HepG2 (cell line): ENCODE results near the gene CENATAC. TPM values are rescaled to one million over a fixed set of nuclear protein-coding genes. Genes with fewer than 3 reads are reported as not detected.

ENCODE experiments used
- ATAC-seq: fragments of 200-7000 bp; cut with Tn5 transposase; 3 replicates; pipeline ENCODE4 v1.9.1; 2020; ENCODE audit warnings: mild to moderate bottlenecking, moderate library complexity
- BruUV-seq: library from RNA; stranded (reverse); fragments of 400-500 nt; replicated peaks from 2 replicates; lab custom pipeline; 2021; lab: Mats Ljungman, UMichigan
- CTCF ChIA-PET: fragments of 300-600 bp; formaldehyde crosslinking; extraction: SDS; loops from one replicate; lab custom pipeline; 2021; ENCODE audit warnings: low total read pairs, inconsistent platforms, low intra/inter-chr PET ratio; lab: Yijun Ruan, JAX
- POLR2A ChIA-PET: fragments of 350-600 bp; sonication (Branson Sonifier 250); formaldehyde crosslinking; loops from one replicate; lab custom pipeline; 2020; ENCODE audit warnings: antibody characterized with exemption, inconsistent platforms; lab: Yijun Ruan, JAX
- DNase-seq: peaks from one replicate; pipeline ENCODE4 v3.0.0-alpha.2; 2015; ENCODE audit warnings: low spot score
- FAIRE-seq: peaks from 3 replicates; lab custom pipeline; 2011; peaks lifted over from hg19 to GRCh38; lab: Jason Lieb, UNC
- H2AFZ ChIP-seq: one replicate; pipeline ENCODE4 v1.6.1; 2011; ENCODE audit warnings: low read length, inconsistent platforms
- H3K27ac ChIP-seq: fragments of 300-600 bp; 3 replicates; pipeline ENCODE4 v1.8.0; 2011; ENCODE audit warnings: mixed run types, mild to moderate bottlenecking, mixed read lengths, low read length, inconsistent platforms; ENCODE audit not compliant: insufficient read depth; ENCODE audit errors: extremely low read length
- H3K27me3 ChIP-seq, 2 experiments: fragments of 200-600 bp in 1 of 2; 2 replicates in 1 of 2; 3 replicates in 1 of 2; pipeline versions ENCODE4 v1.6.0 to v1.8.0; 2011; ENCODE audit warnings: low read length in 2 of 2, mild to moderate bottlenecking in 2 of 2, moderate library complexity in 2 of 2, inconsistent platforms in 1 of 2; ENCODE audit not compliant: insufficient read depth in 2 of 2, control insufficient read depth in 1 of 2
- H3K36me3 ChIP-seq, 2 experiments: fragments of 200-600 bp in 1 of 2; replicated peaks in 1 of 2; 2 replicates in 1 of 2; 3 replicates in 1 of 2; pipeline versions ENCODE4 v1.5.1 to v1.8.0; 2011; ENCODE audit warnings: low read length in 2 of 2, inconsistent platforms in 1 of 2; ENCODE audit not compliant: insufficient read depth in 2 of 2, control insufficient read depth in 1 of 2
- H3K4me1 ChIP-seq: 2 replicates; pipeline ENCODE4 v1.5.1; 2012; ENCODE audit warnings: low read length, inconsistent platforms; ENCODE audit not compliant: insufficient read depth
- H3K4me2 ChIP-seq: 2 replicates; pipeline ENCODE4 v1.6.0; 2011; ENCODE audit warnings: low read depth, low read length, inconsistent platforms
- H3K4me3 ChIP-seq, 3 experiments: fragments of 200-600 bp in 1 of 3; sonication (generic), shearing (Covaris generic) in 1 of 3; replicated peaks in 1 of 3; 2 replicates each; pipeline ENCODE4 v1.5.1; 2011 to 2016; ENCODE audit warnings: low read length in 3 of 3, inconsistent platforms in 2 of 3, low read depth in 2 of 3, mild to moderate bottlenecking in 2 of 3, control low read depth in 1 of 3, mixed read lengths in 1 of 3; ENCODE audit not compliant: insufficient read depth in 1 of 3
- H3K79me2 ChIP-seq: one replicate; pipeline ENCODE4 v1.6.1; 2011; ENCODE audit warnings: low read length, inconsistent platforms; ENCODE audit not compliant: insufficient read depth
- H3K9ac ChIP-seq: 2 replicates; pipeline ENCODE4 v1.6.0; 2011; ENCODE audit warnings: mild to moderate bottlenecking, low read depth, low read length, inconsistent platforms; ENCODE audit not compliant: insufficient read depth
- H3K9me3 ChIP-seq: 2 replicates; pipeline ENCODE4 v1.5.1; 2012; ENCODE audit warnings: mild to moderate bottlenecking, low read length
- H4K20me1 ChIP-seq: 2 replicates; pipeline ENCODE4 v1.6.0; 2011; ENCODE audit warnings: inconsistent platforms, mild to moderate bottlenecking, low read length, moderate library complexity; ENCODE audit not compliant: insufficient read depth
- HOXA5 ChIP-seq: sonication (generic); formaldehyde crosslinking; IDR thresholded peaks from 2 replicates; pipeline ENCODE4 v1.4.0; 2020; ENCODE audit warnings: missing genetic modification reagents
- SRSF1 ChIP-seq: fragments of 200-400 bp; formaldehyde crosslinking; optimal IDR thresholded peaks from 2 replicates; pipeline ENCODE3; 2017; ENCODE audit warnings: mild to moderate bottlenecking, low read depth, low read length, moderate library complexity
- ZNF431 ChIP-seq: sonication (generic); formaldehyde crosslinking; IDR thresholded peaks from 2 replicates; pipeline ENCODE4 v1.9.0; 2022; ENCODE audit warnings: missing genetic modification reagents, low read depth, mild to moderate bottlenecking, borderline replicate concordance
- ZNF530 ChIP-seq: sonication (generic); formaldehyde crosslinking; IDR thresholded peaks from 2 replicates; pipeline ENCODE4 v1.5.0; 2020; ENCODE audit warnings: low read depth, mild to moderate bottlenecking, missing genetic modification reagents
- ZNF547 ChIP-seq: sonication (generic); formaldehyde crosslinking; IDR thresholded peaks from 2 replicates; pipeline ENCODE4 v1.5.1; 2020; ENCODE audit warnings: mild to moderate bottlenecking, missing genetic modification reagents
- ZNF768 ChIP-seq: sonication (generic); formaldehyde crosslinking; IDR thresholded peaks from 2 replicates; pipeline ENCODE4 v1.4.0; 2020; ENCODE audit warnings: missing genetic modification reagents
- WGBS: methylation state at CpG from one replicate; pipeline ENCODE4 v1.1.6; 2017; ENCODE audit warnings: low lambda C conversion rate; 5-methylcytosine and 5-hydroxymethylcytosine counted together
- in situ Hi-C: cut with HindIII; loops from 2 replicates; pipeline ENCODE4 v1.10.0; 2017; ENCODE audit warnings: low pct_unique_long_range_greater_than_20kb; ENCODE audit not compliant: extremely low pct_ligation_motif_present
- intact Hi-C: fragments of 100-400 bp; cut with micrococcal nuclease; formaldehyde crosslinking; loops from one replicate; pipeline ENCODE4 v1.10.0; 2022; ENCODE audit not compliant: unreplicated experiment
- polyA plus RNA-seq, 8 experiments: library from polyadenylated mRNA; depleted of rRNA in 3 of 8; stranded (reverse) in 7 of 8; unstranded in 1 of 8; fragments of >200 nt; fragmentation: Illumina TruSeq in 4 of 8; extraction: Trizol in 4 of 8; gene quantifications; 2 replicates each; pipeline versions ENCODE4 v1.2.1 to v1.2.3, GENCODE V29; 2011 to 2016; ENCODE audit warnings: low read depth in 4 of 8, missing spikeins in 1 of 8, mixed read lengths in 1 of 8; ENCODE audit not compliant: insufficient read depth in 1 of 8
- total RNA-seq, 5 experiments: library from RNA; depleted of rRNA; stranded (reverse); fragments of >200 nt; fragmentation: Illumina TruSeq; extraction: Trizol; gene quantifications; 2 replicates each; pipeline ENCODE4 v1.2.3, GENCODE V29; 2016; ENCODE audit warnings: low read depth in 1 of 5
- TF ChIP-seq, protein P1 (sequence below): sonication (generic); formaldehyde crosslinking; IDR thresholded peaks from 2 replicates; pipeline ENCODE4 v1.8.0; 2022; ENCODE audit warnings: mild to moderate bottlenecking, missing genetic modification reagents; ENCODE audit not compliant: insufficient replicate concordance
- TF ChIP-seq, protein P2 (sequence below): sonication (generic); formaldehyde crosslinking; IDR thresholded peaks from 2 replicates; pipeline ENCODE4 v1.5.0; 2020; ENCODE audit warnings: mild to moderate bottlenecking, missing genetic modification reagents
- TF ChIP-seq, protein P3 (sequence below): sonication (generic); formaldehyde crosslinking; IDR thresholded peaks from 2 replicates; pipeline ENCODE4 v1.4.0; 2020; ENCODE audit warnings: mild to moderate bottlenecking, low read depth, missing genetic modification reagents

The CENATAC gene
- total and polyA plus RNA-seq, 2 of the 13 experiments (the other 11 are each of a cell fraction or from before 2014, with no cell fraction given): 21.7 to 25.0 TPM

DNA sequence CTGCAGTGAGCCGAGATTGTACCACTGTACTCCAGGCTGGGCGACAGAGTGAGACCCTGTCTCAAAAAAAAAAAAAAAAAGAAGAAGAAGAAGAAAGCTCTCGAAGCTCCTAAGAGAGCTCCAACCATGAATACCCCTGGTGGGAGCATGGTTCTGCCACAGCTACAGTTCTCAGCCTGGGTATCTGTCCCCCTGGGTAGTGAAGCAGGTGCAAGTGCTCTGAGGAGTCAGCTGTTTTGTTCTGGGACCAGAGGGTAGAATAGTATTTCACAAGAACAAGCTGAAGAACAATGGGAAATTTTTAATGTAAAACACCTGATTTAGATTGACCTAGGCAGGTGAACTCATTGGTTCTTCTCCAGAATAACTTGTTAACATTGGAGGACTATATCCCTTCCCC is 63.3 kb downstream of the CENATAC start (continued):
- TF ChIP-seq, protein P1, sequence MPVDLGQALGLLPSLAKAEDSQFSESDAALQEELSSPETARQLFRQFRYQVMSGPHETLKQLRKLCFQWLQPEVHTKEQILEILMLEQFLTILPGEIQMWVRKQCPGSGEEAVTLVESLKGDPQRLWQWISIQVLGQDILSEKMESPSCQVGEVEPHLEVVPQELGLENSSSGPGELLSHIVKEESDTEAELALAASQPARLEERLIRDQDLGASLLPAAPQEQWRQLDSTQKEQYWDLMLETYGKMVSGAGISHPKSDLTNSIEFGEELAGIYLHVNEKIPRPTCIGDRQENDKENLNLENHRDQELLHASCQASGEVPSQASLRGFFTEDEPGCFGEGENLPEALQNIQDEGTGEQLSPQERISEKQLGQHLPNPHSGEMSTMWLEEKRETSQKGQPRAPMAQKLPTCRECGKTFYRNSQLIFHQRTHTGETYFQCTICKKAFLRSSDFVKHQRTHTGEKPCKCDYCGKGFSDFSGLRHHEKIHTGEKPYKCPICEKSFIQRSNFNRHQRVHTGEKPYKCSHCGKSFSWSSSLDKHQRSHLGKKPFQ (CRISPR knock-in tag): no peak
- TF ChIP-seq, all 625 proteins: peak for 0

DNA sequence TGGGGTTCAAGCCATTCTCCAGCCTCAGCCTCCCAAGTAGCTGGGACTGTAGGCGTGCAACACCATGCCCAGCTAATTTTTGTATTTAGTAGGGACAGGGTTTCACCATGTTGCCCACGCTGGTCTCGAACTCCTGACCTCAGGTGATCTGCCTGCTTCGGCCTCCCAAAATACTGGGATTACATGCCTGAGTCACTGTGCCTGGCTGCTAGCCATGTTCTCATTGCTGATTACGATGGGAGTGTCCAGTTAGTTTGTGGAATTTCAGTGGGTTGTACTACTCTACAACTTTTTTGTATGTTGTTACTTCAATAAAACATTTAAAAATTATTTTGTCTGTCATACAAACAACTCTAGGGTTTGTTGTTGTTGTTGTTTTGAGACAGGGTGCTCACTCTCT is 64.8 kb downstream of the CENATAC start:
- Histone ChIP-seq H3K27me3 (no peaks in the 10 kb centered on the region; a peak in 1 of 5 replicates), H3K4me1 (peaks cover 23% of the 10 kb centered on the region), H3K27ac (no peak overlapping the region), H3K9ac (no peak overlapping the region), H3K79me2 (peaks cover 3% of the 10 kb centered on the region), H2AFZ (no peak overlapping the region), H3K36me3 (no peaks in the 10 kb centered on the region), H3K4me2 (no peak overlapping the region), H3K4me3 (no peak overlapping the region), H4K20me1 (no peaks in the 10 kb centered on the region), H3K9me3 (no peaks in the 10 kb centered on the region)
- in situ Hi-C loops (no loop called here), intact Hi-C loops (no loop called here)
- TF ChIP-seq ZNF530 (no peak), ZNF431 (CRISPR knock-in tag) (no peak), HOXA5 (no peak), ZNF768 (no peak), SRSF1 (no peak), ZNF547 (no peak)
- TF ChIP-seq, protein P2, sequence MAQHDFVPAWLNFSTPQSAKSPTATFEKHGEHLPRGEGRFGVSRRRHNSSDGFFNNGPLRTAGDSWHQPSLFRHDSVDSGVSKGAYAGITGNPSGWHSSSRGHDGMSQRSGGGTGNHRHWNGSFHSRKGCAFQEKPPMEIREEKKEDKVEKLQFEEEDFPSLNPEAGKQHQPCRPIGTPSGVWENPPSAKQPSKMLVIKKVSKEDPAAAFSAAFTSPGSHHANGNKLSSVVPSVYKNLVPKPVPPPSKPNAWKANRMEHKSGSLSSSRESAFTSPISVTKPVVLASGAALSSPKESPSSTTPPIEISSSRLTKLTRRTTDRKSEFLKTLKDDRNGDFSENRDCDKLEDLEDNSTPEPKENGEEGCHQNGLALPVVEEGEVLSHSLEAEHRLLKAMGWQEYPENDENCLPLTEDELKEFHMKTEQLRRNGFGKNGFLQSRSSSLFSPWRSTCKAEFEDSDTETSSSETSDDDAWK (CRISPR knock-in tag): no peak
- TF ChIP-seq, protein P3, sequence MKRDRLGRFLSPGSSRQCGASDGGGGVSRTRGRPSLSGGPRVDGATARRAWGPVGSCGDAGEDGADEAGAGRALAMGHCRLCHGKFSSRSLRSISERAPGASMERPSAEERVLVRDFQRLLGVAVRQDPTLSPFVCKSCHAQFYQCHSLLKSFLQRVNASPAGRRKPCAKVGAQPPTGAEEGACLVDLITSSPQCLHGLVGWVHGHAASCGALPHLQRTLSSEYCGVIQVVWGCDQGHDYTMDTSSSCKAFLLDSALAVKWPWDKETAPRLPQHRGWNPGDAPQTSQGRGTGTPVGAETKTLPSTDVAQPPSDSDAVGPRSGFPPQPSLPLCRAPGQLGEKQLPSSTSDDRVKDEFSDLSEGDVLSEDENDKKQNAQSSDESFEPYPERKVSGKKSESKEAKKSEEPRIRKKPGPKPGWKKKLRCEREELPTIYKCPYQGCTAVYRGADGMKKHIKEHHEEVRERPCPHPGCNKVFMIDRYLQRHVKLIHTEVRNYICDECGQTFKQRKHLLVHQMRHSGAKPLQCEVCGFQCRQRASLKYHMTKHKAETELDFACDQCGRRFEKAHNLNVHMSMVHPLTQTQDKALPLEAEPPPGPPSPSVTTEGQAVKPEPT (CRISPR knock-in tag): no peak
- no peak for ATAC-seq
- BruUV-seq: no TSS peak
- 93% methylated on average over 5 of the region's 5 CpGs for WGBS
- ChIA-PET POLR2A (interaction anchor here (0.9 kb wide), 1 partner anchor 22 kb away, joined by 5 read pairs; the partner anchor contains the start of gene HMBS), CTCF (no interaction called here)
- DNase-seq: no peak
- FAIRE-seq: no peak
